ENCODE results near the gene MLLT6. TPM values are rescaled to one million over a fixed set of nuclear protein-coding genes. Genes with fewer than 3 reads are reported as not detected.
A peak's percentile ranks its signal among the peaks of the same experiment; 100 is the strongest.

MLLT6 gene
- total RNA-seq, 1 experiment from 2014 or later = 24.7 TPM

DNA sequence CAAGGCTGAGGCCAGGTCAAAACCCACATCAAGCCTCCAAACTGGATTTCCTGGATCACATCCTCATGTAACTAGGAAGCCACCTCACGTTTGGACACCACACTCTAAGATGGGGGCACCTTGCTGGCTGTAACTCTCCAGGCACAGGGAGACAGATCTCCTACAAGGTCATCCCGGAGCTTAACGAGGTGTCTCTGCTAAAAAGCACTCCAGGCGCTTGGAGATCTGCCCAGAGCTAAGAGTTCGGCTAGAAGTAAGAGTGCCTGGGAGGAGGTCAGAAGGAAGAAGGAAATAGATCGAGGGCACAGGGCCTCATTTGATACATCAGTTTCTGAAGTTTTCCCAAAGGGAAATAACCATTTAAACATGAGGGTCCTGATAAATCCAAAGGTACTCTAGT is 63.3 kb downstream of the MLLT6 start:
- H3K9ac ChIP-seq (ENCODE audit: low read length) = no peak overlapping the region
- intact Hi-C loops (cut with micrococcal nuclease) = no loop called here
- no peaks in the 10 kb centered on the region for H3F3A ChIP-seq (ENCODE audit: low read length, unreplicated experiment)
- no peak overlapping the region for H3K27ac ChIP-seq (ENCODE audit: low read length)
- H3K4me2 ChIP-seq (ENCODE audit: low read length) = no peak overlapping the region
- H3K4me1 ChIP-seq (ENCODE audit: insufficient read depth, low read length) = no peaks in the 10 kb centered on the region
- TF ChIP-seq EZH2 (IDR thresholded peaks at IDR 0.05; ENCODE audit: low read length, unreplicated experiment) (no peak), EZH2phosphoT487 (IDR thresholded peaks at IDR 0.05; ENCODE audit: borderline replicate concordance, low read length) (no peak)
- TF ChIP-seq, protein P1, sequence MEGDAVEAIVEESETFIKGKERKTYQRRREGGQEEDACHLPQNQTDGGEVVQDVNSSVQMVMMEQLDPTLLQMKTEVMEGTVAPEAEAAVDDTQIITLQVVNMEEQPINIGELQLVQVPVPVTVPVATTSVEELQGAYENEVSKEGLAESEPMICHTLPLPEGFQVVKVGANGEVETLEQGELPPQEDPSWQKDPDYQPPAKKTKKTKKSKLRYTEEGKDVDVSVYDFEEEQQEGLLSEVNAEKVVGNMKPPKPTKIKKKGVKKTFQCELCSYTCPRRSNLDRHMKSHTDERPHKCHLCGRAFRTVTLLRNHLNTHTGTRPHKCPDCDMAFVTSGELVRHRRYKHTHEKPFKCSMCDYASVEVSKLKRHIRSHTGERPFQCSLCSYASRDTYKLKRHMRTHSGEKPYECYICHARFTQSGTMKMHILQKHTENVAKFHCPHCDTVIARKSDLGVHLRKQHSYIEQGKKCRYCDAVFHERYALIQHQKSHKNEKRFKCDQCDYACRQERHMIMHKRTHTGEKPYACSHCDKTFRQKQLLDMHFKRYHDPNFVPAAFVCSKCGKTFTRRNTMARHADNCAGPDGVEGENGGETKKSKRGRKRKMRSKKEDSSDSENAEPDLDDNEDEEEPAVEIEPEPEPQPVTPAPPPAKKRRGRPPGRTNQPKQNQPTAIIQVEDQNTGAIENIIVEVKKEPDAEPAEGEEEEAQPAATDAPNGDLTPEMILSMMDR (conservative IDR thresholded peaks at IDR 0.05; ENCODE audit: low read depth, low read length) = no peak
- H4K20me1 ChIP-seq (ENCODE audit: low read length) = no peaks in the 10 kb centered on the region
- no peak overlapping the region for H2AFZ ChIP-seq (ENCODE audit: low read length)
- ChIA-PET POLR2A (ENCODE audit: unreplicated experiment) (no interaction called here), CTCF (no interaction called here)
- H3K27me3 ChIP-seq (ENCODE audit: low read length) = no peaks in the 10 kb centered on the region
- no peak overlapping the region for H3K4me3 ChIP-seq (ENCODE audit: low read length)
- no peak for DNase-seq
- no peak for ATAC-seq
- no peaks in the 10 kb centered on the region for H3K79me2 ChIP-seq (ENCODE audit: low read length)
- H3K36me3 ChIP-seq (ENCODE audit: low read depth, low read length) = peaks cover 5% of the 10 kb centered on the region; the same call in 1 of the 2 replicates
- no peaks in the 10 kb centered on the region for H3K9me3 ChIP-seq (ENCODE audit: low read length)
- no TSS peak for BruUV-seq (replicated peaks)
- no peaks in the 10 kb centered on the region for H3K9me2 ChIP-seq (replicated peaks; ENCODE audit: low read length)

DNA sequence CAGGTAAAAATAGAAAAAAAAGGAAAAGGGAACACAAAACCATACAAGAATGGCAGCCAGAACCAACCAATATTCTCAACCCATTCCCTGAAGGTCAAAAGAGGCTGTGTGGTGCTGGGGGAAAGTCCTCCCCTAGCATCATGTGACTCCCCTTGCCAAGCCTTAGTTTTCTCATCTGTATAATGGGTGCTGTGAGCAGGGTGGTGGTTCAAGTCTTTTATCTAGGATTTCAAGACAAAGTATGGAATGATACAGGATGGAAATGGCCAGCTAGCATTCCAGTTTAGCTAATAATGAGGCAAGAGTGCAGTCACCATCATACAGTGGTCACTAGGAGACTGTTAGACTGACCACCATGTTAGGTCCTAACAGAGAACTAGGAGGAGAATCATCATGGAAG is 68.2 kb downstream of the MLLT6 start:
- ChIA-PET POLR2A (ENCODE audit: unreplicated experiment) (no interaction called here), CTCF (no interaction called here)
- Histone ChIP-seq H3K79me2 (ENCODE audit: low read length) (no peaks in the 10 kb centered on the region), H3K4me3 (ENCODE audit: low read length) (no peak overlapping the region), H3K4me2 (ENCODE audit: low read length) (no peak overlapping the region), H3K9ac (ENCODE audit: low read length) (no peak overlapping the region), H3K9me3 (ENCODE audit: low read length) (no peaks in the 10 kb centered on the region), H3K9me2 (replicated peaks; ENCODE audit: low read length) (no peaks in the 10 kb centered on the region), H3F3A (ENCODE audit: low read length, unreplicated experiment) (no peaks in the 10 kb centered on the region), H3K27ac (ENCODE audit: low read length) (no peak overlapping the region), H4K20me1 (ENCODE audit: low read length) (no peaks in the 10 kb centered on the region), H3K4me1 (ENCODE audit: insufficient read depth, low read length) (no peaks in the 10 kb centered on the region), H2AFZ (ENCODE audit: low read length) (no peak overlapping the region), H3K27me3 (ENCODE audit: low read length) (no peaks in the 10 kb centered on the region), H3K36me3 (ENCODE audit: low read depth, low read length) (peaks cover 5% of the 10 kb centered on the region; the same call in 1 of the 2 replicates)
- DNase-seq (no peak), ATAC-seq (no peak)
- BruUV-seq (replicated peaks) = no TSS peak
- no peak for TF ChIP-seq EZH2phosphoT487 (IDR thresholded peaks at IDR 0.05; ENCODE audit: borderline replicate concordance, low read length)
- no peak for TF ChIP-seq EZH2 (IDR thresholded peaks at IDR 0.05; ENCODE audit: low read length, unreplicated experiment)
- TF ChIP-seq, protein P1 (conservative IDR thresholded peaks at IDR 0.05; ENCODE audit: low read depth, low read length) = no peak
- intact Hi-C loops (cut with micrococcal nuclease) = no loop called here

DNA sequence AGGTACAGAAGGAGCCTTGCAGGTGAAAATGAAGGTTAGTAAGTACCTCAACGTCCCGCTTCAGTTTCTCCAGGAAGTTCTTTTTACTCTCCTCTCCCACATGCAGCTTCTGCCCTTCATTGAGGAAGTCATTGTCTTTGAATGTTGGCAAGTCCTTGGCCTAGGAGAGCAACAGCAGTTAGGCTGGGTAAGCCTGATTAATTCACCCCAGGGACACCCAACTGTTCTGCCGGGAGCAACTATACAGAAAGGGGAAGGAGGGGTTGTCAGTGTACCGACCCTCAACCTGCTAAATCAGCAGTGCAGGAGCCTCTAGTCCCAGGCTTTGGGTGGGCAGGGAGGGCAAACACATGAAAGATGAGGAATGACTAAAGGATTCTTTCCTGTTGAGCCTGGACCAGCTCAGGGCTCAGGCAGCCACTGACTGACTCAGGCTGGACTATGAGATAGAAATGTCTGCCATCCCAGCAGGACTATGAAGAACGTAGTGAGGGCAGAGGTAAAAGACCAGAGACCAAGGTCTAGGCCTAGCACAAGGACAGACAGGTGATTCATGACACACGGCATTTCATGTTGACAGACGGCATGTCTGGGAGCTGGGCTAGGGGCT is 72.7 kb downstream of the MLLT6 start:
- Histone ChIP-seq H3F3A (ENCODE audit: low read length, unreplicated experiment) (no peaks in the 10 kb centered on the region), H2AFZ (ENCODE audit: low read length) (no peak overlapping the region), H3K4me1 (ENCODE audit: insufficient read depth, low read length) (no peaks in the 10 kb centered on the region), H3K27ac (ENCODE audit: low read length) (no peak overlapping the region), H4K20me1 (ENCODE audit: low read length) (no peaks in the 10 kb centered on the region), H3K79me2 (ENCODE audit: low read length) (no peaks in the 10 kb centered on the region), H3K27me3 (ENCODE audit: low read length) (no peaks in the 10 kb centered on the region), H3K4me2 (ENCODE audit: low read length) (no peak overlapping the region), H3K4me3 (ENCODE audit: low read length) (no peak overlapping the region), H3K9me2 (replicated peaks; ENCODE audit: low read length) (no peaks in the 10 kb centered on the region), H3K9me3 (ENCODE audit: low read length) (no peaks in the 10 kb centered on the region), H3K36me3 (ENCODE audit: low read depth, low read length) (peaks cover 4% of the 10 kb centered on the region; the same call in 1 of the 2 replicates), H3K9ac (ENCODE audit: low read length) (no peak overlapping the region)
- intact Hi-C loops (cut with micrococcal nuclease) = no loop called here
- CTCF ChIA-PET = no interaction called here
- POLR2A ChIA-PET (ENCODE audit: unreplicated experiment) = no interaction called here
- TSS peak; percentile 13 for BruUV-seq (replicated peaks)
- DNase-seq = no peak
- TF ChIP-seq EZH2 (IDR thresholded peaks at IDR 0.05; ENCODE audit: low read length, unreplicated experiment) (no peak), EZH2phosphoT487 (IDR thresholded peaks at IDR 0.05; ENCODE audit: borderline replicate concordance, low read length) (no peak)
- TF ChIP-seq, protein P1 (conservative IDR thresholded peaks at IDR 0.05; ENCODE audit: low read depth, low read length) = no peak
- ATAC-seq = no peak
